Measurements from ENCODE around the gene GFOD1. TPM values are rescaled to one million over a fixed set of nuclear protein-coding genes. Genes with fewer than 3 reads are reported as not detected.
"Not testable (repeated sequence)": the region's sequence is repeated elsewhere in the genome, so short reads cannot be mapped to it uniquely, and the experiment has no call there.

The GFOD1 gene
- total RNA-seq, 1 donor from 2014 or later: 16.3 TPM

DNA sequence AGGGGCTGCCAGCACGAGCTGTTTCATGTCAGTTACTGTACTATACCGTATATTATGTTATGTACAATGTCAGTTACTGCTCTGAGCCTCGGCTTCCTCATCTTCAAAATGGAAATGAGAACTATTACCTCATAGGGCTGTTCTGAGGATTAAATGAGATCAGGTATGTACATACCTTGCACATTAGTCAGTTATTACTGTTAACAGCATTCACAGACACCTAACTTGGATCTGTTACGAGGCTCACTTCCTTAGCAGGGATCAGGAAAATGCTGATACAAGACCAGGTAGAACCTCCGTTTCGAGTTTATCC lies 89.4 kb downstream of the GFOD1 start:
- intact Hi-C loops (cut with DNase I): no loop called here
- DNase-seq (ENCODE audit: low spot score): no peak
- ATAC-seq: no peak

DNA sequence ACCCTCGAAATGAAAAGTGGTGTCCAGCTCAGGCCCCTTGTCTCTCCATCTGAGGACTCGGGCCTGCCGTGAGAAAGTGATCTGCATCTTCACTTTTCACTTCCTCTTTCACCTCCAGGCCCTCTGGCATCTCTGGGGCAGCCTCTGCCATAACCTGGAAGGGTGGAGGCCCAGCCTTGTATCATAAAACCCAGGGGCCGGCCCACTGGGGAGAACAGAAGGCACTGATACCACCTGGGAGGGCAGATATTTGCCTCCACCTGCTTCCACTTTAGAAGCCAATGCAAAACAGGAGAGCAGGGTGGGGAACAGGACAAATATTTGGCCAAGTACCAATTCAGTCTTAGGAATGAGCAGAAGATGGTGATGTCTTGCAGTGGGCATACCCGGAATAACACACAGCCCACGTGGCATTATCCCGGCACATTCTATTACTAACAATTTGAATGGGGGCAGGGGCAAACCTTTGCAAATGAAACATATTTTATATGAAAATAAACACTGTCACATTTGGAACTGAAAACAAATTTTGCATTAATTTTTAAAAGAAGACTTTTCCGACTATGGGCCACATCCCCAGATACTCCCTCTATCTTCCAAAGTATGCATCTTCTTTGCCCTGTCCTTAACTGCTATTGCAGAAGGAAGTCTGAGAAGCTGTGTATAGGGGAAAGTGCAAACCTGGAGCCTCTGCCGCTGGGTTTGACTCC lies 89.9 kb downstream of the GFOD1 start:
- intact Hi-C loops (cut with DNase I): no loop called here
- ATAC-seq (no peak), DNase-seq (ENCODE audit: low spot score) (no peak)

DNA sequence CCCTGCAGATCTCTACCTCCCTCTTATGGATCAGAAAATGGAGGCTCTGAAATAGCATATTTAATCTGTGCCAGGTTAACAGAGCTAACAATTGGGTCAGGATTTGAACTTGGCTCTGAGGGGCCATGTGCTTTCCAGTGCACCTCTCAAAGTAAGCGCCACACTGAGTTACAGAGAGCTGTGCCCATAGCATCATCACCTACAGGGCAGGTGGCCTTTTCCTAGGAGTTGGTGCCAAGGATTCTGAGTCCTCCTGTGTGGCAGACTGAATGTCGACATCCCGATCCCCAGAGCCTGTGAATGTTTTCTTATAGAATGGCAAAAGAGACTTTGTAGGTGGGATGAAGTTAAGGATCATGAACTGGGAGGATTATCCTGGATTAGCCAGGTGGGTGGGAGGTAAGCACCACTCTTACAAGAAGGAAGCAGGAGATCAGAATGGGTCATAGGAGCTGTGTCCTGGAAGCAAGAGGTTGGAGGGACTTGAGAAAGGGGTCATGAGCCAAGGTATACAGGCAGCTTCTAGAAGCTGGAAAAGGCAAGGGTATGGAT lies 91.1 kb downstream of the GFOD1 start:
- DNase-seq (ENCODE audit: low spot score) (no peak), ATAC-seq (no peak)
- intact Hi-C loops (cut with DNase I): no loop called here

DNA sequence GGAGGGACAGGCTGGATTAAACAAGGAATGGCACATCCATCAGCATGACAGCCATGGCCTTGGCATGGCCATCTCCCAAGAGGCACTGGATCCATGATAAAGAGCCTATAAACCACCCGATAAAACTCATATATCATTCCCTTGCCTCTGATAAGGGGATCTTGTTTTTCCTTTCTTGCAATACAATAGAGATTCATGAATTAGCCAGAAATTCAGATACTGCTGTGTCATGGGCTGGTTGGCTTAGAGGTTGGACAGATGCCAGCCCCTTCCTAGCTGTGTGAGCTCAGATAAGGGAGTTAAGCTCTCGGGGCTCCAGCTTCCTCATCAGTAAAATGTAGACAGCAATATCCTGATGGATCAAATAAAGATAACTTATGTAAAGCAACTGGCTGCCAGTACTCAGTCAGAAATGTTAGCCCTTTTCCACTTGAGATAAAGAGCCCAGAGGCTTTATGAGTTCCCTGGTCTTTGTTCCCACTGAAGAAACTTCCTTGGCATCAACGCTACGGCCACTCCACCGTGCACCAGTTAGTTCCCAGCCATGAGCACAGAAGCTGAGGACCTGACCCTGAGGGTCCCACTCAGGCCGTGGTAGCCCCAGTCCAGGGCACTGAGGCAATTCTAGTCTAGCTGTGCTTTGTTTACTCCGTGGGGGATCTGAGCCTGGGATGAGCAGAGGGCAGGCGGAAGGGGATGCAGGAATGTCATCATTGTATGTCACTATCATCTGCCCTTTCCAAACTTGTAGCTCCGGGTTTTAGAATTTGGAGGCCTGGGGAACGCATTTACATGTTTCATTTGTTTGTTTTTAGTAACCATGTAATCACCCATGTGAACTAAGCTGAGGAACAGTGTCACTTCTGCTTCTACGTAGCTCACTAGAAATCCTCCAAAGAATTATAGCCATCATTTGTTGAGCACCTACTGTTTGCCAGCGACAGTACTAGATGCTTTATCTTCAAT lies 91.8 kb downstream of the GFOD1 start:
- ATAC-seq (peak; percentile 77), DNase-seq (ENCODE audit: low spot score) (peak; percentile 78)
- intact Hi-C loops (cut with DNase I): no loop called here

DNA sequence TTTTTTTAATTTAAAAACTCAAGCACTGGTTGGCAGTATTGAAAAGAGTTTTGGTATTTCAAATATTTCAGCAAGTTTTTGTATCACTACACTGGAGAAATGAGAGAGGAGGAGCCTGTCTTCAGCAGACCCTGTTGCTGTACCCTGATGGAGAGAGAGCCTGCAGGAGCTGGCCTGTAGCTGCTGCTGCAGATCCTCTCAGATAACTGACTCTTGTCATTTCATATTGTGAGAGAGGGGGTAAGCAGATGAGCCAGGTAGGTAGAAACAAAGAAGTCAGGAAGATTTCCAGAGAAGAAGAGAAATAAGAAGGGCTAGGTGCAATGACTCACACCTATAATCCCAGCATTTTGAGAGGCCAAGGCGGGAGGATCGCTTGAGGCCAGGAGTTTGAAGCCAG lies 94.9 kb downstream of the GFOD1 start:
- DNase-seq (ENCODE audit: low spot score) (no peak), ATAC-seq (no peak)
- intact Hi-C loops (cut with DNase I): no loop called here

DNA sequence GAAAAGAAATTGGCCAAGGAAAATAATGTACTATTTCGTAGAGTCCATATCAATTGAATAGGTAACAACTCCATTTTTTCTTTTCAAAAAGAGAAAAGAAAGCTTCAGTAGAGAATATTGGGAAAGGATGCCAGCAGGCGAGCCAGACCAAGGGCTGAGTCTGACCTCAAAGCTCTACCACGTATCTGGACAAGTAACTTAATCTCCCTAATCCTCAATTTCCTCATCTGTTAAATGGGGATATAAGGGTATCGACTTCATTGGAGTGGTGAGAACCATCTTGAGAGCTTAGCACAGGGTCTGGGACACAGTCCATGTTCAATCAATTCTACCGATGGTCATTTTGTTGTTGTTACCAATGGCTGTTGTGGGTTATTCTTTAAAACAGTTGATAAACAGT lies 95.9 kb downstream of the GFOD1 start:
- ATAC-seq: no peak
- no peak for DNase-seq (ENCODE audit: low spot score)
- intact Hi-C loops (cut with DNase I): no loop called here

DNA sequence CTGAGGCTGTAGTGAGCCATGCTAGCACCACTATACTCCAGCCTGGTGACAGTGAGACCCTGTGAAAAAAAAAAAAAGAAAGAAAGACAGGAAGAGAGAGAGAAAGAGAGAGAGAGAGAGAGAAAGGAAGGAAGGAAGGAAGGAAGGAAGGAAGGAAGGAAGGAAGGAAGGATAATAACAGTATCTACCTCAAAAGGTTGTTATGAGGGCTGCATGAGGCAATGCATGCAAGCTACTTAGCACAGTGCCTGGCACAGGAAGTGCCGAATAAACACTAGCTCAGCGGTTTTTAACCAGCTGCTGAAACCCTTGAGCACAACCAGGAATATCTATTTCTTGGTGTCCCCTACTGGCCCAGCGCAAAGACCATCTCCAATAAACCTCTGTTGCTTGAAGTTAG lies 96.7 kb downstream of the GFOD1 start:
- ATAC-seq: no peak
- DNase-seq (ENCODE audit: low spot score): no peak
- intact Hi-C loops (cut with DNase I): no loop called here

DNA sequence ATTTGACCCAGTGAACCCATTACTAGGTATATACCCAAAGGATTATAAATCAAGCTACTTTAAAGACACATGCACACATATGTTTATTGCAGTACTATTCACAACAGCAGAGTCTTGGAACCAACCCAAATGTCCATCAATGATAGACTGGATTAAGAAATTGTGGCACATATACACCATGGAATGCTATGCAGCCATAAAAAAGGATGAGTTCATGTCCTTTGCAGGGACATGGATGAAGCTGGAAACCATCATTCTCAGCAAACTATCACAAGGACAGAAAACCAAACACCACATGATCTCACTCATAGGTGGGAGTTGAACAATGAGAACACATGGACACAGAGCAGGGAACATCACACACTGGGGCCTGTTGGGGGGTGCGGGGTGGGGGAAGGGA lies 98.2 kb downstream of the GFOD1 start:
- ATAC-seq; DNase-seq (ENCODE audit: low spot score); intact Hi-C loops (cut with DNase I): not testable (repeated sequence)

DNA sequence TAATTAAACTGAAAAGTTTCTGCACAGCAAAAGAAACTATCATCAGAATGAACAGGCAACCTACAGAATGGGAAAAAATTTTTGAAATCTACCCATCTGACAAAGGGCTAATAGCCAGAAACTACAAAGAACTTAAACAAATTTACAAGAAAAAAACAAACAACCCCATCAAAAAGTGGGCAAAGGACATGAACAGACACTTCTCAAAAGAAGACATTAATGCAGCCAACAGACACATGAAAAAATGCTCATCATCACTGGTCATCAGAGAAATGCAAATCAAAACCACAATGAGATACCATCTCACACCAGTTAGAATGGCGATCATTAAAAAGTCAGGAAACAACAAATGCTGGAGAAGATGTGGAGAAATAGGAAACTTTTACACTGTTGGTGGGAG lies 98.6 kb downstream of the GFOD1 start:
- intact Hi-C loops (cut with DNase I); DNase-seq (ENCODE audit: low spot score); ATAC-seq: not testable (repeated sequence)

DNA sequence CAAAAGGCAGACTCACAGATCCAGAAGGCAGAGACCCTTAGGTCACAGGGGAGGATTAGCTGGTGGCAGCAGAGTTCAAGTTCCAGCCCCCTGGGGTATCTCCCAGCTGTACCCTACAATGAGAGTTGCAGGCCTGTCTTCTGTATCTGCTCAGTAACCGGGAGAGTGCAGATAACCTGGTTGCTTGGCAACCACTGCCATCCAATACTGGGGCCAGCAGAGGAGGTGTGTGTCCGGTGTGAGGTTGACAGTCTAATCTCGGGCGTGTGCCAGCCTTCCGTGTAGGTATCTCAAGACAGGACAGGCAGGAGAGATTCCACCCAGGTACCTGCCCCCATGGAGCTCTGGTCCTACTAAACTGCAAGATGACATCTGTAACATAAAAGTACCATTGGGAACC lies 102.4 kb downstream of the GFOD1 start:
- intact Hi-C loops (cut with DNase I): no loop called here
- ATAC-seq (no peak), DNase-seq (ENCODE audit: low spot score) (no peak)

DNA sequence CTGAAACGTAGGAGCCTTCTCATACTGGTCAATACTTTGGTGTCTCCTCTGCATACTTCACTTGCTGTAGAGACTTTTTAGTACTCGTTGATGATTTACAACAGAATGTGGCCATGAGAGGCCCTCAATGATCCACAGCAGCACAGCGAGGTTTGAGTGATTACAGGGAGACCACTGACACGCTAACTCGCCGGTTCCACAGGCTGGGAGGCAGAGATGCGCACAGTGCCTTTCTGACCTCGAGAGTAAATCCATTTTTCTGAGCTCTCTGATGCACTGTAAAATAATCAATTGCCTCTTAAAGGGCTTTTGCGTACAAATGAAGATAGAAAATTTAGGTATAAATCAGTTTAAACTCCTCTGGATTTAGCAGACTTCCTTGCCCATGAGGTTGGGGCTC lies 102.9 kb downstream of the GFOD1 start:
- ATAC-seq (no peak), DNase-seq (ENCODE audit: low spot score) (no peak)
- intact Hi-C loops (cut with DNase I): no loop called here

DNA sequence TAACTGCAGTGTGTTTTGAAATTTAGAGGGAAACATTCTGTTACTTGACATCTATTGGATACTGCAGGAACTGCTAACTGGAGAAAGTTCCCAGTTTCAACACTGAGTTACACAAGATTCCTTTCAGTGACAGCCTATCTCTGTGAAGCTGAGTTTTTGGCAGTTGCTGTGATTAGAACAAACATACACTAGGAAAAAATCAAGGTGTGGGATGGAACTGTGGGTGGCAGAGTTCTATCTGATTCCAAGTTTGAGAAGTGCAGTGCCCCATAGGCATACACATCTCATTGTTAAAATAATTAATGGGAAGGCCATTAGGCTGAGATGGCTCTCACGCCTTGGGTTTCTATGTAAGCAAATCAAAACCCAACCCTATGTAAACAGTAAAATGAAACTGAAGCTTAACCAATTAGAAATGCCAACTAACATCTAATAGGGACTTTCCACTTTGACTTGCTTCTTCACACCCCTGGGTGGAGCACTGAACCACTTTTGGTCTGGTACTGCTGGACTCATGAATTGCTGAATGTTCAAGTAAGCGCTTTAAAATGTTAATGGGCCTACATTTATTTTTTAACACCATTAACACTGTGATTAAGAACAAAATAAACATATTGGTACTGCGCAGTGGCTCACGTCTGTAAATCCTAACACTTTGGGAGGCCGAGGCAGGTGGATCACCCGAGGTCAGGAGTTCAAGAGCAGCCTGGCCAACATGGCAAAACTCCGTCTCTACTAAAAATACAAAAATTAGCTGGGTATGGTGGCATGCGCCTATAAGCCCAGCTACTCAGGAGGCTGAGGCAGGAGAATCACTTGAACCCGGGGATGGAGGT lies 103.9 kb downstream of the GFOD1 start:
- ATAC-seq (peak; percentile 83), DNase-seq (ENCODE audit: low spot score) (no peak)
- intact Hi-C loops (cut with DNase I): no loop called here

DNA sequence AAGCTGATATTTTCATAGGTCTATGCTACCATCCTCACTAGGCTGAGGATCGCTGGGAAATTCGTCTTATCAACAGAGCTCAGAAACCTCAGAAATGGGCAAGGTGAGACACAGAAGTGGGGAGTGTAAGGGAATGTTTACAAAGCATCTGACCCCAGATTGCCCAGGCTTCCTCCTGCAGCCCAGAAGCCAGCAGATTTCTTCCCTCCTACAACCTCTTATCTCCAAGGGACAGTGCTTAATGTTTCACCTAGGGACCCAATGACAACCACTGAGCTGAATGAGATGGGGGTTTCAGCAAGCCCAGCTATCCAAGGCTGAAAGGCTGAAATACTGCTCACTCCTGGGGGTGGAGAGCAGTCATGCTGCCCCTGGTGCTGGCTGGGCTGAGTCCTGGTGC lies 106.6 kb downstream of the GFOD1 start:
- DNase-seq (ENCODE audit: low spot score) (no peak), ATAC-seq (no peak)
- intact Hi-C loops (cut with DNase I): no loop called here

DNA sequence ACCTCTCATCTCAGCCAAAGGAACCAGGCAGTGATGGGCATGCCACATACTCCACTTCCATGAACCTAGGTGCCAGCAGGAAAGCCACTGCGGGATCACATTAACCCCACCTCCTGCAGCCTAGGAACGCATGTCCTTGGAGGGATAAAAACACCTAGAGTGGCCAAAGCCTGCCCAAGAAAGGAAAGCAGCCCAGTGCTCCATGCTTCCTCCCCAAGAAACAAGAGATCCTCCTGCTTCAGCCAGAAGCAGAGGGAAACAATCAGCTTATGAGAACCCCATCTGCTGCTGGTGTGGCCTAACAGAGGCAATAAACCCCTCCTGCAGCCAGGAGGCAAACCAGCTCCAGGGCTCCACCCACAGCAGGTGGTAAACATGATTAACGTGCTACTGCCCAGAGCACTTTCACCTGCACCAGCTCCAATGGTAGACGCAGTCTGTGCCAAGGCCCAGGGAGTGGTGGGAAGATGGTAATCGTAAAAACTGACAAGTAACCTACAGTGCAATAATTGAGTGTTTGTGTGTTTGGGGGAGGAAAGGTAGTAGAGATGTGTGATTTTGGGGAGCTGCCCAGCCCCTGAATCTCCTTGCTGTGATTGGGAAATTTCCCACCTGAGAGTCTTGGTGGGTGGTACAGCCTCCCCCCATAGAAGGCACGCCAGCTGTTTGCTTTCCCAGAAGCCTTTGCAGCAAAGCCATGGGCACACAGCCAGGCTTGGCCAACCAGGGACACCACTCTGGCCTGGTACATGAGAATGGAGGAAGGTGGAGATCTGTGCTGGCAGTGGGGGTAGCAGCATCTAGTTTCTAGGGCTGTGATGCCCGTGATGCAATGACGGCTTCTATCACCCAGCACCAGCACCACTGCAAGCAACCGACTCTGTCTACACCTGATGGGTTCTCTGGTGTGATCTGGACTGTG lies 108.5 kb downstream of the GFOD1 start:
- intact Hi-C loops (cut with DNase I): no loop called here
- no peak for DNase-seq (ENCODE audit: low spot score)
- no peak for ATAC-seq

DNA sequence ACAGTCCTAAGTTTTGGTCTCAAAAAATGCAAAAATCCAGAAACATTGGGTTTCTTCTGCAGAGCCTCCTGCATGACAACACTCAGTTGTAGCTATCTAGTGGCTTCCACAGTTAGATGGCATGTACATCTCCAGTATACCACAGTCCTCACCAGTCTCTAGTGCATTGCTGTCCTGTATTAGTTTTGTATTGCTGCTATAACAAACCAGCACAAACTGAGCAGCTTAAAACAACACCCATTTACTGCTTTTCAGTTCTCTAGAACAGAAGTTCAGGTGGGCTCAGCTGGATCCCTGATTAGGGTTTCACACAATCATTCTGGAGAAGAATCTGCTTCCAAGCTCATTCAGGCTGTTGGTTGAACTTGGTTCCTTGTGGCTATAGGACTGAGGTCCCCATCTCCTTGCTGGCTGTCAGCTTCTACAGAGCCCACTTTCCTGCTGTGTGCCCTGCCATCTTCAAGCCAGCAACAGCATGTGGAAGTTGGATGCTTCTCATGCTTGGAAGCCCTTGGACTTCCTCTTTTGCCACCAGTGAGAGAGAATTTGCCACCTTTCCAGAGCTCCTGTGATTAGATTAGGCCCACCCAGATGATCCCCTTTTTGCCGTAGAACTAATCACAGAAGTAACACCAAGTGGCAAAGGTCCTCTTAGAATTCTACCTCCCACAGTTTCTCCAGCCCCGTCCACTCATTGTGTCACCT lies 110.2 kb downstream of the GFOD1 start:
- no peak for ATAC-seq
- intact Hi-C loops (cut with DNase I): no loop called here
- no peak for DNase-seq (ENCODE audit: low spot score)

DNA sequence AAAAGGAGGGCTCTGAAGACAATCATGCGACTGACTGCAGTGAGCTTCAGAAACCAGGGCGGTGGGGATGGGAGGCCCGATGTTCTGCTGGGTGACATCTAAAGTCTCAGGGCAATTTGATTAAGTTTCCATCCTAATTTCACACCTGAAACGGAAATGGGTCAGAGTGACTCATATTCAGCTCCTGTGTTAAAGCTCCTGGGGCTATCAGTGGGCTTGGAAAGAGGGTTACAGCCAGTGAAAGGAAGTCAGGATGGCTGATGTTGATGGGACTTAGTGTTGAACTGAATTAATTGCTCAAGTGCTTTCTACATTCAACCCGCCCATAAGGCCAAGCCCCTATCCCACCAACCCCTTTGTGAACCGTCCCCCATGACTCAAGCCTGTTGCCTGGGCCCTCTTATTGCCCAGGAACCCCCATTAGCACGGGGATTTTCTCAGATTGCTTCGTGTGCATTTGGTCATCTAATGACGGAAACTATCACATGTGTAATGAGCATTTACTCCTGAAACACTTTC lies 112.0 kb downstream of the GFOD1 start:
- DNase-seq (ENCODE audit: low spot score): no peak
- intact Hi-C loops (cut with DNase I): no loop called here
- no peak for ATAC-seq

DNA sequence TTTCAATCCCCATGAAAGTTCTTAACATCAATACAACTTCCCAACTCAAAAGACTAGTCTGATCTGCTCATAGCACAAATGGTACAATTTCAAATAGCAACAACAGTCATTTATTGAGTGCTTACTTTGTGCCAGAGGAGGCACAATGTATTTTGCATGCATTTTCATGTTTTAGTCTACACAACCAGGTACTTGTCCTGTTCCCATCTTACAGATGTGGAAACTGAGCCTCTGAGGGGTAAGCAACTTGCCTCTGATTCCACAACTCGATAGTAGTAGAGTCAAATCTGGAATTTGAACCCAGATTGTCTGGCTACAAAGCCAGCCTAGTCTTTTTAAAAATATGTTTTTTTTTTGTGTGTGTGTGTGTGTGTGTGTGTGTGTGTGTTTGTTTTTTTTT lies 113.5 kb downstream of the GFOD1 start:
- DNase-seq (ENCODE audit: low spot score) (no peak), ATAC-seq (no peak)
- intact Hi-C loops (cut with DNase I): no loop called here

DNA sequence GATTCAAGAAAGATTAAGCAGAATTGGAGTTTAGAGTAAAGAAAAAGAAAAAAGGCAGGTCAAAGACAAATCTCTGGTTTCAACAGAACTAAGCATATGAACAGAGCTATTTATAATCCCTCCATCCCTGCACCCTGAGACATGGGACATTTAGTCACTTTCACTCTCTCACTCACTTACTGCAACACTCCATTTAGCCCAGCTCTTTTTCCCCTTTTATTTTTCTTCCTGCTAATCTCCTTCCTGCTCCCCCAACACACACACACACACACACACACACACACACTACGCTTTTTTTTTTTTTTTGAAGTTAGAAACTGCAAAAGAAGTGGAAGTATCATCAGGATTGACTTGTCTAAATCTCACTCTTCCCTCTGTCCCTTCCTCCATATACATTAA lies 113.9 kb downstream of the GFOD1 start:
- intact Hi-C loops (cut with DNase I): no loop called here
- no peak for DNase-seq (ENCODE audit: low spot score)
- ATAC-seq: no peak
